ENCODE data around the gene BCL11A.

Gene BCL11A

DNA sequence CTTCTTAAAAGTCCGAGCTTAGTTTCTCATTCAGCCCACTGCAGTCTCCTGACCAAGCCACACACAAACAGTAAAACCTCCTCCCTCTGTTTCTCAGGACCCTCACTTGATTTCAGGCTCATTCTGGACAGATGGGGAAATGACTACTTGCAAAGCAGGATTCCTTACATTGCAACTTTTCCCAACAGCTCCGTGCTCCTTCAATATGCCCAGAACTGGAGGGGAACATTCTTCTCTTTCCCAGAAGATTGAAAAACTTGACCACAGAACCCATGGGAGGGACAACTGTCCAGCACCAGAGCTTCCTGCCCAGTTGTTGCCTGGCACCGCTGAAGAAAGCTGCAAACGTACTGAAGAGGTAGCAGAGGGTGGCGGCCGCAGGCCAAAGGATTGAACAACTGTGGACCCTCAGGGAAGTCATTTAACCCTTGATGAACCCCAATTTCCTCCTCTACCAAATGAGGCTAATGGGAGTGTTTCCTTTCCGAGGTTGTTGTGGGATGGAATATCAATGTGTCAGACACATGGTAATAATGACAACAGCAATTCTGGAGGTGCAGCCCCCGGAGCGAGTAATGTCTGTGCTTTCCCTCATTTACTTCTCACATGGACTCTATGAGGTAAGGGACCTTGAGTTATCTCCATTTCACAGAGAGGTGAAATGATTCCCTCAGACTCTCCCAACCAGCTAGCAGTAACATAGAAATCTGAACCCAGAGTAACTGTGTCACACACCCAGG is 25.0 kb downstream of the BCL11A start:
- peaks cover 25% of the 10 kb centered on the region; the same call in 1 of the 2 replicates for H3K79me2 ChIP-seq (ENCODE audit: insufficient read depth, low read depth)
- H3K27ac ChIP-seq, result no peak overlapping the region
- H4K20me1 ChIP-seq (ENCODE audit: insufficient read depth), result no peaks in the 10 kb centered on the region
- no peaks in the 10 kb centered on the region for H3K36me3 ChIP-seq (ENCODE audit: insufficient read depth)
- no peak overlapping the region for H3K4me2 ChIP-seq
- no peak overlapping the region for H2AFZ ChIP-seq (ENCODE audit: low read depth)
- no peaks in the 10 kb centered on the region for H3K27me3 ChIP-seq (ENCODE audit: insufficient read depth, low read depth)
- TF ChIP-seq, protein P1, sequence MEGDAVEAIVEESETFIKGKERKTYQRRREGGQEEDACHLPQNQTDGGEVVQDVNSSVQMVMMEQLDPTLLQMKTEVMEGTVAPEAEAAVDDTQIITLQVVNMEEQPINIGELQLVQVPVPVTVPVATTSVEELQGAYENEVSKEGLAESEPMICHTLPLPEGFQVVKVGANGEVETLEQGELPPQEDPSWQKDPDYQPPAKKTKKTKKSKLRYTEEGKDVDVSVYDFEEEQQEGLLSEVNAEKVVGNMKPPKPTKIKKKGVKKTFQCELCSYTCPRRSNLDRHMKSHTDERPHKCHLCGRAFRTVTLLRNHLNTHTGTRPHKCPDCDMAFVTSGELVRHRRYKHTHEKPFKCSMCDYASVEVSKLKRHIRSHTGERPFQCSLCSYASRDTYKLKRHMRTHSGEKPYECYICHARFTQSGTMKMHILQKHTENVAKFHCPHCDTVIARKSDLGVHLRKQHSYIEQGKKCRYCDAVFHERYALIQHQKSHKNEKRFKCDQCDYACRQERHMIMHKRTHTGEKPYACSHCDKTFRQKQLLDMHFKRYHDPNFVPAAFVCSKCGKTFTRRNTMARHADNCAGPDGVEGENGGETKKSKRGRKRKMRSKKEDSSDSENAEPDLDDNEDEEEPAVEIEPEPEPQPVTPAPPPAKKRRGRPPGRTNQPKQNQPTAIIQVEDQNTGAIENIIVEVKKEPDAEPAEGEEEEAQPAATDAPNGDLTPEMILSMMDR (conservative IDR thresholded peaks at IDR 0.05; ENCODE audit: low read depth, low read length), result no peak
- peaks cover 14% of the 10 kb centered on the region for H3K4me1 ChIP-seq (ENCODE audit: low read depth, poor library complexity, severe bottlenecking)
- no peak overlapping the region for H3K4me3 ChIP-seq (IDR thresholded peaks at IDR 0.05; ENCODE audit: insufficient read depth, low read depth, low read length)
- H3K9ac ChIP-seq, result no peak overlapping the region

DNA sequence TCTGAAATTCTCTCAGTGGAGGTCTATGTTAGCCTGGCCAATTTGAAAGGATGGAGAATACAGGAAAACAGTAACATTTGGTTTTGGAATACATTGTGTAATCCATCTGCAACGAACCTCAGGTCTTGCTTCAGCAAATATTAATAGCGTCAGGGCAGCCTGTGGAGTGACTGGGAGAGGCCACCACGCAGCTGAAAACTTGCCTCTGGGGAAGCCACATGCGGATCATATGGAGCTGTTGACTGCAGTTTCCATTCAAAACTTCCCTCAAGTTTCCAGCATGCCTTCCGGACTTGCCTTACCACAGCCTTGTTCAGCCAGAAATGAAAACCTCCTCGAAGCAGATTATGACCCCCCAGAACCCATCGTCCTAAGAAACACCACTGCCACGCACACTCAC is 25.7 kb downstream of the BCL11A start:
- Histone ChIP-seq H3K4me2 (no peak overlapping the region), H3K27me3 (ENCODE audit: insufficient read depth, low read depth) (no peaks in the 10 kb centered on the region), H3K36me3 (ENCODE audit: insufficient read depth) (no peaks in the 10 kb centered on the region), H3K79me2 (ENCODE audit: insufficient read depth, low read depth) (peaks cover 20% of the 10 kb centered on the region; the same call in 1 of the 2 replicates), H4K20me1 (ENCODE audit: insufficient read depth) (no peaks in the 10 kb centered on the region), H3K27ac (no peak overlapping the region), H3K9ac (no peak overlapping the region), H3K4me3 (IDR thresholded peaks at IDR 0.05; ENCODE audit: insufficient read depth, low read depth, low read length) (no peak overlapping the region), H3K4me1 (ENCODE audit: low read depth, poor library complexity, severe bottlenecking) (peaks cover 14% of the 10 kb centered on the region), H2AFZ (ENCODE audit: low read depth) (no peak overlapping the region)
- TF ChIP-seq, protein P1 (conservative IDR thresholded peaks at IDR 0.05; ENCODE audit: low read depth, low read length), result no peak

DNA sequence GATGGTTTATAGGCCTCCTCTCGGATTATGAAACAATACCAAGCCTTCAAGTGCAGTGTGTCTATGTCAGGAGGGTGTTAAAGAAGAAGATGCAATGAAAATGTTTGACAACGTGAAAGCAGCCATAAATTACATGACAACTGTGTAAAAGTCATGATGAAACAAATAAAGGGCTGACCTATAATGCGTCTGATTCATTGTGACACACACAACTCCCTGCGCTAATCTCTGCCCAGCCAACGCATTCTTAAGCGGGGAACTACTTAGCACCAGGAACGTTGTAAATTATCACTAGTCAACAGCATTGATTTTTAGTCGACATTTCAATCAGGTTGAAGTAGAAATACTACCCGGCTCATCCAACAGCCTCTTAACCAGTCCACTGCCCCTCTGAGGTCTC is 26.8 kb downstream of the BCL11A start:
- no peaks in the 10 kb centered on the region for H3K36me3 ChIP-seq (ENCODE audit: insufficient read depth)
- no peaks in the 10 kb centered on the region for H3K27me3 ChIP-seq (ENCODE audit: insufficient read depth, low read depth)
- H3K4me3 ChIP-seq (IDR thresholded peaks at IDR 0.05; ENCODE audit: insufficient read depth, low read depth, low read length), result no peak overlapping the region
- H3K4me1 ChIP-seq (ENCODE audit: low read depth, poor library complexity, severe bottlenecking), result peaks cover 14% of the 10 kb centered on the region
- no peak overlapping the region for H3K27ac ChIP-seq
- no peaks in the 10 kb centered on the region for H4K20me1 ChIP-seq (ENCODE audit: insufficient read depth)
- peaks cover 12% of the 10 kb centered on the region; the same call in 1 of the 2 replicates for H3K79me2 ChIP-seq (ENCODE audit: insufficient read depth, low read depth)
- H2AFZ ChIP-seq (ENCODE audit: low read depth), result no peak overlapping the region
- H3K9ac ChIP-seq, result no peak overlapping the region
- TF ChIP-seq, protein P1 (conservative IDR thresholded peaks at IDR 0.05; ENCODE audit: low read depth, low read length), result no peak
- no peak overlapping the region; the same call in 1 of the 2 replicates for H3K4me2 ChIP-seq

DNA sequence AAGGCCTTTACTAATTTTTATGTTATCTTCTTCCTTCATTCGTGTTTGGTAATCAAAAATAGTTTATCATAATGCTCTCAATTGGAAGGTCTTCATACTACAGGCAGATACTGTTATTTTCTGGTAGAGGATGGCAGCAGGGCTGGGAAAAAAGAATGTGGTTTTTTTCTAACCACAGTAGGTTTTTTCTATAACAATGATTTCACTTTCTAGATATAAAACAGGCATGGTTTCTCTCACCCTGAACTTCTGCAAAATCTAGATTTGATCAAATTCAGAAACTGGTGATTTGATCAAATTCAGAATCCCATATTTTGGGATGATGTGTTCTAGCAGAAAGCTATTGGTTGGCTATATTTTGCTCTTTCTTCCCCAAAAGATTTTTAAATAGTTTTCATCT is 27.6 kb downstream of the BCL11A start:
- H3K36me3 ChIP-seq (ENCODE audit: insufficient read depth), result no peaks in the 10 kb centered on the region
- H2AFZ ChIP-seq (ENCODE audit: low read depth), result no peak overlapping the region
- TF ChIP-seq, protein P1 (conservative IDR thresholded peaks at IDR 0.05; ENCODE audit: low read depth, low read length), result no peak
- no peak overlapping the region for H3K4me2 ChIP-seq
- no peaks in the 10 kb centered on the region for H4K20me1 ChIP-seq (ENCODE audit: insufficient read depth)
- no peak overlapping the region for H3K27ac ChIP-seq
- peaks cover 14% of the 10 kb centered on the region for H3K4me1 ChIP-seq (ENCODE audit: low read depth, poor library complexity, severe bottlenecking)
- H3K9ac ChIP-seq, result no peak overlapping the region
- H3K4me3 ChIP-seq (IDR thresholded peaks at IDR 0.05; ENCODE audit: insufficient read depth, low read depth, low read length), result no peak overlapping the region
- H3K79me2 ChIP-seq (ENCODE audit: insufficient read depth, low read depth), result peaks cover 12% of the 10 kb centered on the region; the same call in 1 of the 2 replicates
- no peaks in the 10 kb centered on the region for H3K27me3 ChIP-seq (ENCODE audit: insufficient read depth, low read depth)

Data from KMS-11 (cell line).